A549 (cell line): ENCODE measurements around the gene CDIP1. TPM values are rescaled to one million over a fixed set of nuclear protein-coding genes. Genes with fewer than 3 reads are reported as not detected.

Source experiments
- ATAC-seq, 2 experiments: fragments of 200-7000 bp in 1 of 2; fragments of >200 bp in 1 of 2; cut with Nextera tagmentation in 1 of 2; cut with Tn5 transposase in 1 of 2; 3 replicates each; pipeline versions ENCODE4 v1.8.0 to v1.9.1; 2018 to 2020; ENCODE audit warnings: mild to moderate bottlenecking in 1 of 2, moderate library complexity in 1 of 2
- CTCF ChIA-PET: fragments of 300-600 bp; sonication (Branson Sonifier 250); formaldehyde crosslinking; extraction: SDS; loops from one replicate; lab custom pipeline; 2021; ENCODE audit warnings: antibody characterized with exemption, inconsistent platforms; lab: Yijun Ruan, JAX
- POLR2A ChIA-PET: fragments of 350-600 bp; formaldehyde crosslinking; extraction: SDS; loops from one replicate; lab custom pipeline; 2021; ENCODE audit warnings: antibody characterized with exemption, inconsistent platforms; lab: Yijun Ruan, JAX
- DNase-seq, 2 experiments: peaks; one replicate each; pipeline versions ENCODE4 v3.0.0 to v3.0.0-alpha.2; 2011 to 2016; ENCODE audit warnings: low read depth in 1 of 2, low spot score in 1 of 2
- FAIRE-seq: peaks from 2 replicates; lab custom pipeline; 2011; peaks lifted over from hg19 to GRCh38; lab: Jason Lieb, UNC
- H3K27ac ChIP-seq, 2 experiments: fragments of >200 bp; sonication (Bioruptor Twin); formaldehyde crosslinking; 3 replicates each; pipeline ENCODE4 v1.5.1; 2016 to 2017
- H3K4me1 ChIP-seq: fragments of >200 bp; sonication (Bioruptor Twin); formaldehyde crosslinking; 3 replicates; pipeline ENCODE4 v1.6.1; 2016
- H3K4me2 ChIP-seq: fragments of >200 bp; sonication (Bioruptor Twin); formaldehyde crosslinking; 3 replicates; pipeline ENCODE4 v1.6.1; 2016
- H3K4me3 ChIP-seq: fragments of >200 bp; sonication (Bioruptor Twin); formaldehyde crosslinking; 3 replicates; pipeline ENCODE4 v1.5.1; 2016
- H3K9me3 ChIP-seq: fragments of >200 bp; sonication (Bioruptor Twin); formaldehyde crosslinking; 3 replicates; pipeline ENCODE4 v1.6.1; 2016
- CHD2 ChIP-seq: fragments of 150-350 bp; IDR thresholded peaks from 2 replicates; pipeline ENCODE4 v1.6.1; 2014; ENCODE audit warnings: low read length; ENCODE audit not compliant: partially characterized antibody
- EHMT2 ChIP-seq: fragments of 200-600 bp; sonication (generic); IDR thresholded peaks from 2 replicates; pipeline ENCODE4 v1.6.1; 2016; ENCODE audit warnings: antibody characterized with exemption, low read depth, mild to moderate bottlenecking, moderate library complexity
- ELK1 ChIP-seq: fragments of 150-350 bp; IDR thresholded peaks from 2 replicates; pipeline ENCODE4 v1.6.1; 2014; ENCODE audit warnings: low read depth, mild to moderate bottlenecking, low read length
- EP300 ChIP-seq, 2 experiments: fragments of >200 bp; sonication (Bioruptor Twin); formaldehyde crosslinking; IDR thresholded peaks; 2 replicates in 1 of 2; 3 replicates in 1 of 2; pipeline ENCODE4 v1.6.1; 2016 to 2017
- FOSL2 ChIP-seq, 2 experiments: fragments of 450-650 bp in 1 of 2; fragments of >200 bp in 1 of 2; sonication (Bioruptor Twin) in 1 of 2; formaldehyde crosslinking; IDR thresholded peaks; 2 replicates each; pipeline versions ENCODE4 v1.5.0 to v1.6.1; 2016 to 2020; ENCODE audit warnings: mild to moderate bottlenecking in 1 of 2, moderate library complexity in 1 of 2
- HDAC2 ChIP-seq: fragments of 200-600 bp; sonication (generic); IDR thresholded peaks from 2 replicates; pipeline ENCODE4 v1.6.1; 2016
- HES2 ChIP-seq: fragments of >200 bp; sonication (Bioruptor Twin); formaldehyde crosslinking; IDR thresholded peaks from 2 replicates; pipeline ENCODE4 v1.6.1; 2016
- HOXA7 ChIP-seq: fragments of 250-450 bp; sonication (Bioruptor Pico); IDR thresholded peaks from 2 replicates; pipeline ENCODE4 v1.5.0; 2020; ENCODE audit warnings: mild to moderate bottlenecking, moderate library complexity
- JUN ChIP-seq, 2 experiments: fragments of >200 bp; sonication (Bioruptor Twin); formaldehyde crosslinking; IDR thresholded peaks; 2 replicates in 1 of 2; 3 replicates in 1 of 2; pipeline ENCODE4 v1.6.1; 2016 to 2017
- KDM1A ChIP-seq: fragments of 200-600 bp; sonication (generic); IDR thresholded peaks from 2 replicates; pipeline ENCODE4 v1.6.1; 2016; ENCODE audit warnings: low read depth, mild to moderate bottlenecking
- MAFK ChIP-seq: fragments of 450-650 bp; IDR thresholded peaks from 2 replicates; pipeline ENCODE4 v1.6.1; 2014; ENCODE audit not compliant: partially characterized antibody
- MAZ ChIP-seq: fragments of 150-350 bp; IDR thresholded peaks from 2 replicates; pipeline ENCODE4 v1.6.1; 2014; ENCODE audit warnings: antibody characterized with exemption, low read depth, low read length, borderline replicate concordance
- MYC ChIP-seq: IDR thresholded peaks from 2 replicates; pipeline ENCODE4 v1.6.1; 2012; ENCODE audit warnings: mild to moderate bottlenecking, inconsistent platforms, low read length, improper control_type of control experiment, borderline replicate concordance
- NFE2L2 ChIP-seq: fragments of 150-350 bp; conservative IDR thresholded peaks from 2 replicates; pipeline ENCODE4 v1.6.1; 2014; ENCODE audit warnings: low read length
- NR3C1 ChIP-seq: fragments of >200 bp; sonication (Bioruptor Twin); formaldehyde crosslinking; IDR thresholded peaks from 3 replicates; pipeline ENCODE4 v1.6.1; 2017
- PBX3 ChIP-seq: IDR thresholded peaks from 2 replicates; pipeline ENCODE4 v1.6.1; 2012
- RARB ChIP-seq: fragments of 250-450 bp; sonication (Bioruptor Pico); IDR thresholded peaks from 2 replicates; pipeline ENCODE4 v1.8.0; 2021; ENCODE audit warnings: mild to moderate bottlenecking, moderate library complexity
- RCOR1 ChIP-seq: fragments of 150-350 bp; IDR thresholded peaks from 2 replicates; pipeline ENCODE4 v1.6.1; 2014; ENCODE audit warnings: antibody characterized with exemption, low read length, low read depth
- REST ChIP-seq: fragments of 200-600 bp; sonication (generic); IDR thresholded peaks from 2 replicates; pipeline ENCODE4 v1.6.1; 2016; ENCODE audit warnings: antibody characterized with exemption, mild to moderate bottlenecking, moderate library complexity
- RFX5 ChIP-seq: fragments of 450-650 bp; IDR thresholded peaks from 2 replicates; pipeline ENCODE4 v1.7.1; 2014; ENCODE audit warnings: antibody characterized with exemption, mild to moderate bottlenecking, moderate library complexity
- TFCP2L1 ChIP-seq: fragments of 250-450 bp; sonication (Bioruptor Pico); IDR thresholded peaks from 2 replicates; pipeline ENCODE4 v1.5.0; 2021; ENCODE audit warnings: mild to moderate bottlenecking
- USF2 ChIP-seq: fragments of 450-650 bp; IDR thresholded peaks from 2 replicates; pipeline ENCODE4 v1.6.1; 2014; ENCODE audit warnings: antibody characterized with exemption
- ZSCAN20 ChIP-seq: fragments of 250-450 bp; sonication (Bioruptor Pico); IDR thresholded peaks from 2 replicates; pipeline ENCODE4 v1.8.0; 2022; ENCODE audit warnings: mild to moderate bottlenecking, moderate library complexity
- WGBS: methylation state at CpG from one replicate; pipeline ENCODE4 v1.1.6; 2017; ENCODE audit errors: missing lambda C conversion rate; 5-methylcytosine and 5-hydroxymethylcytosine counted together
- polyA plus RNA-seq, 4 experiments: library from polyadenylated mRNA; depleted of rRNA in 3 of 4; stranded (reverse); fragments of >200 nt; fragmentation: RNase III in 1 of 4; extraction: RNeasy Plus Mini Kit Qiagen cat#74134 plus additional on column Dnase treatment in 1 of 4; gene quantifications; 2 replicates in 3 of 4; 3 replicates in 1 of 4; pipeline ENCODE4 v1.2.3, GENCODE V29; 2011 to 2017

CDIP1 gene
- polyA plus RNA-seq, 2 of the 4 experiments (the other 2 are of a cell fraction) = 3.7 to 8.4 TPM

GRCh38 chr16:4531811-4532210 is 6.8 kb downstream of the CDIP1 start:
- ATAC-seq (no peak), FAIRE-seq (no peak), DNase-seq (no peak)
- TF ChIP-seq PBX3 (no peak), EP300 (IDR thresholded peaks at IDR 0.05) (no peak), FOSL2 (IDR thresholded peaks at IDR 0.05) (no peak), FOSL2 (CRISPR knock-in tag; IDR thresholded peaks at IDR 0.05) (no peak), JUN (IDR thresholded peaks at IDR 0.05) (no peak), RCOR1 (no peak), USF2 (no peak)
- Histone ChIP-seq H3K27ac (no peak overlapping the region), H3K4me3 (no peak overlapping the region), H3K4me1 (no peaks in the 10 kb centered on the region), H3K9me3 (no peaks in the 10 kb centered on the region), H3K4me2 (no peak overlapping the region)
- ChIA-PET POLR2A (no interaction called here), CTCF (interaction anchor here (0.9 to 2.9 kb wide), 7 partner anchors 12 to 93 kb away, joined by 3 to 7 read pairs (median 5); partner anchors contain the start of gene MGRN1)
- WGBS = 87% methylated on average over 8 of the region's 8 CpGs

GRCh38 chr16:4529085-4530060 is 9.2 kb downstream of the CDIP1 start:
- CTCF ChIA-PET = interaction anchor here (0.6 to 2.9 kb wide), 5 partner anchors 11 to 75 kb away, joined by 3 to 7 read pairs (median 4); no protein-coding TSS in a partner anchor
- Histone ChIP-seq H3K9me3 (no peaks in the 10 kb centered on the region), H3K27ac (no peak overlapping the region), H3K4me1 (no peaks in the 10 kb centered on the region), H3K4me3 (no peak overlapping the region), H3K4me2 (no peak overlapping the region)
- WGBS = 83% methylated on average over 16 of the region's 16 CpGs
- FAIRE-seq = no peak
- no peak for DNase-seq
- no peak; a peak in 2 of 6 replicates for ATAC-seq
- no peak for TF ChIP-seq MYC
- no peak for TF ChIP-seq ZSCAN20
- no peak for TF ChIP-seq HOXA7 (CRISPR knock-in tag)
- no peak for TF ChIP-seq RCOR1
- no peak for TF ChIP-seq HES2
- no peak for TF ChIP-seq MAFK
- TF ChIP-seq EHMT2 = no peak
- TF ChIP-seq HDAC2 = no peak
- no peak for TF ChIP-seq TFCP2L1 (CRISPR knock-in tag)
- no peak for TF ChIP-seq NR3C1
- no peak for TF ChIP-seq EP300 (IDR thresholded peaks at IDR 0.05)
- no peak for TF ChIP-seq RFX5
- TF ChIP-seq ELK1 = no peak
- POLR2A ChIA-PET = no interaction called here

- FAIRE-seq (no peak), ATAC-seq (no peak), DNase-seq (no peak)
- ChIA-PET POLR2A (no interaction called here), CTCF (interaction anchor here (0.8 to 10.9 kb wide), 8 partner anchors 8 to 123 kb away, joined by 3 to 100 read pairs (median 4); partner anchors contain the start of gene MGRN1)
- Histone ChIP-seq H3K27ac (no peak overlapping the region), H3K4me2 (no peak overlapping the region), H3K4me3 (no peak overlapping the region), H3K4me1 (no peaks in the 10 kb centered on the region), H3K9me3 (no peaks in the 10 kb centered on the region)
- TF ChIP-seq RARB (CRISPR knock-in tag) (no peak), REST (no peak), NFE2L2 (no peak), MAZ (no peak), KDM1A (no peak), CHD2 (no peak)
- 85% methylated on average over 13 of the region's 13 CpGs for WGBS
Measured at GRCh38 chr16:4525634-4526277, 12.8 kb downstream of the CDIP1 start.
